ENCODE data around the gene MRPL43.

MRPL43 gene

GRCh38 chr10:100993986-100994708 is 6.8 kb upstream of the MRPL43 start:
- ATAC-seq (ENCODE audit: insufficient read depth, low read depth), result no peak
- Histone ChIP-seq H3K4me3 (ENCODE audit: low read depth in 1 of 2, low read length in 2 of 2) (no peak overlapping the region), H3K27me3 (ENCODE audit: insufficient read depth, low read length, poor library complexity) (no peaks in the 10 kb centered on the region), H3K9ac (ENCODE audit: low read depth, low read length) (no peak overlapping the region), H4K20me1 (ENCODE audit: insufficient read depth, low read length) (peaks cover 17% of the 10 kb centered on the region; the same call in 1 of the 2 replicates), H3K27ac (ENCODE audit: low read length) (no peak overlapping the region), H2AFZ (ENCODE audit: low read depth, low read length) (no peak overlapping the region), H3K4me1 (ENCODE audit: insufficient read depth, low read length) (peaks cover 45% of the 10 kb centered on the region), H3K4me2 (ENCODE audit: insufficient read depth, low read length) (no peak overlapping the region), H3K36me3 (ENCODE audit: insufficient read depth, low read length) (peaks cover 44% of the 10 kb centered on the region), H3K9me3 (ENCODE audit: insufficient read depth, low read length, severe bottlenecking) (no peaks in the 10 kb centered on the region), H3K79me2 (ENCODE audit: insufficient read depth, low read length) (peaks cover 19% of the 10 kb centered on the region)
- TF ChIP-seq CTCF (IDR thresholded peaks at IDR 0.05; ENCODE audit: borderline replicate concordance, extremely low read depth, low read length, poor library complexity, severe bottlenecking) (peak; percentile 47), EZH2 (IDR thresholded peaks at IDR 0.05; ENCODE audit: borderline replicate concordance, low read depth, low read length, severe bottlenecking) (no peak)
- no peak for DNase-seq

- peaks cover 56% of the 10 kb centered on the region for H3K79me2 ChIP-seq (ENCODE audit: insufficient read depth, low read length)
- no peaks in the 10 kb centered on the region for H3K9me3 ChIP-seq (ENCODE audit: insufficient read depth, low read length, severe bottlenecking)
- no peak overlapping the region for H3K27ac ChIP-seq (ENCODE audit: low read length)
- DNase-seq, result no peak
- no peaks in the 10 kb centered on the region for H3K27me3 ChIP-seq (ENCODE audit: insufficient read depth, low read length, poor library complexity)
- H2AFZ ChIP-seq (ENCODE audit: low read depth, low read length), result no peak overlapping the region
- H4K20me1 ChIP-seq (ENCODE audit: insufficient read depth, low read length), result peaks cover 37% of the 10 kb centered on the region; the same call in 1 of the 2 replicates
- H3K4me2 ChIP-seq (ENCODE audit: insufficient read depth, low read length), result peak overlapping the region; percentile 99; the same call in 1 of the 2 replicates
- TF ChIP-seq CTCF (IDR thresholded peaks at IDR 0.05; ENCODE audit: borderline replicate concordance, extremely low read depth, low read length, poor library complexity, severe bottlenecking) (no peak), EZH2 (IDR thresholded peaks at IDR 0.05; ENCODE audit: borderline replicate concordance, low read depth, low read length, severe bottlenecking) (no peak)
- peaks cover 49% of the 10 kb centered on the region for H3K4me1 ChIP-seq (ENCODE audit: insufficient read depth, low read length)
- ATAC-seq (ENCODE audit: insufficient read depth, low read depth), result no peak
- H3K4me3 ChIP-seq (ENCODE audit: low read depth in 1 of 2, low read length in 2 of 2), result peak overlapping the region in 1 of 2 experiments; percentile 95; a peak in 1 of 4 replicates
- peaks cover 65% of the 10 kb centered on the region for H3K36me3 ChIP-seq (ENCODE audit: insufficient read depth, low read length)
- H3K9ac ChIP-seq (ENCODE audit: low read depth, low read length), result 0 out of 2 replicates have a peak overlapping the region, but pooled peaks have one; percentile 86
Observed at GRCh38 chr10:100989088-100989487, 1.8 kb upstream of the MRPL43 start.

- no peak for DNase-seq
- peak overlapping the region; percentile 99 for H3K4me2 ChIP-seq (ENCODE audit: insufficient read depth, low read length)
- ATAC-seq (ENCODE audit: insufficient read depth, low read depth), result no peak
- peaks cover 60% of the 10 kb centered on the region for H3K36me3 ChIP-seq (ENCODE audit: insufficient read depth, low read length)
- H3K79me2 ChIP-seq (ENCODE audit: insufficient read depth, low read length), result peaks cover 56% of the 10 kb centered on the region
- H3K4me1 ChIP-seq (ENCODE audit: insufficient read depth, low read length), result peaks cover 49% of the 10 kb centered on the region
- H3K4me3 ChIP-seq (ENCODE audit: low read depth in 1 of 2, low read length in 2 of 2), result peak overlapping the region; percentile 95; a peak in 3 of 4 replicates
- peak overlapping the region; percentile 86 for H3K9ac ChIP-seq (ENCODE audit: low read depth, low read length)
- peak overlapping the region; percentile 90 for H3K27ac ChIP-seq (ENCODE audit: low read length)
- TF ChIP-seq CTCF (IDR thresholded peaks at IDR 0.05; ENCODE audit: borderline replicate concordance, extremely low read depth, low read length, poor library complexity, severe bottlenecking), result no peak
- TF ChIP-seq EZH2 (IDR thresholded peaks at IDR 0.05; ENCODE audit: borderline replicate concordance, low read depth, low read length, severe bottlenecking), result no peak
- no peaks in the 10 kb centered on the region for H3K27me3 ChIP-seq (ENCODE audit: insufficient read depth, low read length, poor library complexity)
- H3K9me3 ChIP-seq (ENCODE audit: insufficient read depth, low read length, severe bottlenecking), result no peaks in the 10 kb centered on the region
- peaks cover 37% of the 10 kb centered on the region; the same call in 1 of the 2 replicates for H4K20me1 ChIP-seq (ENCODE audit: insufficient read depth, low read length)
- peak overlapping the region; percentile 98; the same call in 1 of the 2 replicates for H2AFZ ChIP-seq (ENCODE audit: low read depth, low read length)
Observed at GRCh38 chr10:100988166-100988565, 869 bp upstream of the MRPL43 start.
